Fibroblast of lung (primary cell): ENCODE data around the gene MRS2.

Experiments
- EZH2 ChIP-seq: IDR thresholded peaks from 2 replicates; pipeline ENCODE4 v1.5.1; 2012; ENCODE audit warnings: low read length, control low read depth, mild to moderate bottlenecking; ENCODE audit errors: missing control alignments
- TF ChIP-seq, protein P1 (sequence below), 2 donors: IDR thresholded peaks in 1 of 2; conservative IDR thresholded peaks in 1 of 2; 1 replicate in 1 of 2; 2 replicates in 1 of 2; pipeline ENCODE4 v1.5.1; 2011 to 2012; ENCODE audit warnings: low read length in 2 of 2, control low read depth in 1 of 2, inconsistent platforms in 1 of 2, low read depth in 1 of 2, mild to moderate bottlenecking in 1 of 2

DNA sequence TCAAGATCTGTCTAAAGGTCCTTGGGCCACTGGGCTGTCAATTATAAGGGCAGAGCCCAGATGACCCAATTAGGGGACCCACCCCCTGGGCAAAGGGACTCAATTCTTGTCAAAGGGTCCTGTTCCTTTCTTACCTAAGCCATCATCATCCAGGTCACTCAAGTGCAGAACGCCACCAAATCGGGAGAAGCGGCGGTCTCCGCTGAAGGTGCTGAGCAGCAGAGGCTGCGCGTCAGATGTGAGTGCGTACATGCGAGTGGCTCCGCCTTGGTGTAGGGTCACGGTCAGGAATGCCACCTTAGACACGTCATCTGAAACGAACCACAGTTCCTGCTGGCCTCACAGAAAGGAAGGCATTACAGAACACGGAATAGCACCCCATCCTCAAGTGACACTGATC, 34.2 kb downstream of the MRS2 start:
- TF ChIP-seq, protein P1, sequence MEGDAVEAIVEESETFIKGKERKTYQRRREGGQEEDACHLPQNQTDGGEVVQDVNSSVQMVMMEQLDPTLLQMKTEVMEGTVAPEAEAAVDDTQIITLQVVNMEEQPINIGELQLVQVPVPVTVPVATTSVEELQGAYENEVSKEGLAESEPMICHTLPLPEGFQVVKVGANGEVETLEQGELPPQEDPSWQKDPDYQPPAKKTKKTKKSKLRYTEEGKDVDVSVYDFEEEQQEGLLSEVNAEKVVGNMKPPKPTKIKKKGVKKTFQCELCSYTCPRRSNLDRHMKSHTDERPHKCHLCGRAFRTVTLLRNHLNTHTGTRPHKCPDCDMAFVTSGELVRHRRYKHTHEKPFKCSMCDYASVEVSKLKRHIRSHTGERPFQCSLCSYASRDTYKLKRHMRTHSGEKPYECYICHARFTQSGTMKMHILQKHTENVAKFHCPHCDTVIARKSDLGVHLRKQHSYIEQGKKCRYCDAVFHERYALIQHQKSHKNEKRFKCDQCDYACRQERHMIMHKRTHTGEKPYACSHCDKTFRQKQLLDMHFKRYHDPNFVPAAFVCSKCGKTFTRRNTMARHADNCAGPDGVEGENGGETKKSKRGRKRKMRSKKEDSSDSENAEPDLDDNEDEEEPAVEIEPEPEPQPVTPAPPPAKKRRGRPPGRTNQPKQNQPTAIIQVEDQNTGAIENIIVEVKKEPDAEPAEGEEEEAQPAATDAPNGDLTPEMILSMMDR (conservative IDR thresholded peaks at IDR 0.05 in 1 of 2, IDR thresholded peaks at IDR 0.05 in 1 of 2; ENCODE audit: low read depth in 1 of 2, low read length in 2 of 2): no peak
- no peak for TF ChIP-seq EZH2
